MM.1S (cell line): ENCODE data around the gene SLX9.

Source experiments
- CTCF ChIP-seq: fragments of 300-600 bp; sonication (generic); IDR thresholded peaks from 2 replicates; pipeline ENCODE4 v1.5.1; 2016; ENCODE audit warnings: antibody characterized with exemption, low read length, mixed read lengths
- EZH2 ChIP-seq: fragments of 300-600 bp; sonication (generic); optimal IDR thresholded peaks from 2 replicates; pipeline ENCODE3; 2017; ENCODE audit warnings: low read depth, mild to moderate bottlenecking, antibody characterized with exemption, low read length, mixed read lengths

GRCh38 chr21:44951186-44951915, 11.5 kb downstream of the SLX9 start:
- TF ChIP-seq CTCF (no peak), EZH2 (no peak)
